ENCODE results near the gene CTSE. TPM values are rescaled to one million over a fixed set of nuclear protein-coding genes. Genes with fewer than 3 reads are reported as not detected.

The CTSE gene
- total RNA-seq, 1 experiment from 2014 or later, result 0.60 TPM

DNA sequence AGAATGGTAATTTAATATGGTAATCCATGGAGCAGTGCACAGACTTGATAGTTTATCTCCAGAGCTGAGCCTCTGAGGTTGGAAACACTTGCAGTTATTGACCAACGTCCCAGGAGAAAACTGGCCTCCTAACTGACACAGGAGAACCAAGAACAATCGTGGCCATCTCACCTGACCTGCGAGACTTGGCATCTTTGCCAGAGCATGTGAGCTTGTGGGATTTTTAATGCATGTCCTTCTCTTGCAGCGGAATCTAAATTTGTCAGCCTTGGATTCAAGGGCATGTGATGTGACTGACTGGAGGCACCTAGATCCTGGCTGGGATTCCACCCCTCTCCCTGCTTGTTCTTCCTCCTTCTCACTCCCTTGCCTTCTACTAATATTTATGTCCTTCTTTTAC, 52.6 kb downstream of the CTSE start:
- DNase-seq (ENCODE audit: low read depth), result no peak

DNA sequence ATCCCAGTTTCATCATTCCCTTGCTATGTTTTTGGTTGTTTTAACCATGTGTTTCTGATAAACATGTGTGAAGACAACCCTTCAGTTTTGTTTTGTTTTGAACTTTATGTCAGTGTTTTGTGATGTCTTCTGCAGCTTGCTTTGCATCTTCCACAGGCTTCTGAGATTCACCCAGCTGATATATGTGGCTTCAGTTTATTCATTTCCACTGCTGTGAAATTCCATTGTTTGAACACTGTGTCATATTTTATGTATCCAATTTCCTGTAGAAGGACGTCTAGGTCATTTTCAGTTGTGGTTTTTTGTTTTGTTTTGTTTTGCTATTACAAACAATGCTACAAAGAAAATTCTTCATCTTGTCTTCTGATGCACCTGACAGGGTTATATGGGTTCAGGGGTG, 53.2 kb downstream of the CTSE start:
- DNase-seq (ENCODE audit: low read depth), result no peak

DNA sequence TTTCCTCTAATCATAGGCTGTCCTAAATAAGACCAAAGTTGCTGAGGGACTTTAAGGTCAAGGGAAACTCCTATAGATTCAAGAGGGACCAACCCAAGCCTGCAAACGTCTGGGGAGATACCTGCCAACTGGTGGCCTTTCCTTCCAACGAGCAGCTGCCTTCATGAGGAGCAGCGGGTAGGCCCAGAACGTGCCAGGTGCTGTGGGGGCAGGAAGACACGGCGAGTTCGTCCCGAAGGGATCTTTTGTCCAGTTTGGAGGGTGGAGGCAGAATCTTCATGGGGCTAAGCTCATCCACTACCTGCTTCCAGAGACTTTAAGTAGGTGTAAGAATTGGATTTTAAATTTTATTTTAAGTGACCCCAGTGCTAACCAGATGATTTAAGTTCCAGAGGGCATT, 54.5 kb downstream of the CTSE start:
- no peak for DNase-seq (ENCODE audit: low read depth)

DNA sequence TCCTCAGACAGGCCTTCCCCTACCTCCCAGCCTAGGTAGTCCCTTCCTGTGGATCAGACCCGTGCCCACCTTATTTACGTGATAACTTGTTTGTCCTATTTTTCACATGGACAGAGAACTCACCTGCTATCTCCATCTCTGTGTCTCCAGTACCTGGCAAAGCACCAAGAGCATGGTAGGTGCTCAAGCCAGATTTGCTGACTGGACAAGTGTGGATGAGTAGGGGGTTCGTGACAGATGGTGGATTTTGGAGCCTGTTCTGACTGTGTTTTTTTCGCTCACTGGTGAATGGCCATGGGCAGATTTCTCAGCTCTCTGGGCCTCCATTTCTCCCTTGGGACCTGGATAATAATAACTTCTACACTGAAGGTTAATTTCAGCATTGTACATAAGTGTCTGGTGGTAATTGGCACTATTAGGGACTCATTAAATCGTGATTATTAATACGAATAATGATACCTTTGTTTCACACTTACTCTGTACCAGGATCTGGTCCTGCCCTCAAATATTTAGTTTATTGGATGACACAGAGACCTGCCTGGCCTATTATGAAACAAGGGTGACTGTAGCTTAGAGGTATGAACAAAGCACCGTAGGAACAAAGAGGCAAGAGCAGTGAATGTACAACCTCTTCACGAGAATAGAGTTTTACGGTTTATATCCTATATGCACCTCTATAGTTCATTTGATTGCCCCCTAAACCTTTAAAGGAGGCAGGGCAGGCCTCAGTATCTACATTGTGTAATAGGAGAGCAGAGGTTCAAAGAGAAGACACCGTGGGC, 56.0 kb downstream of the CTSE start:
- no peak for DNase-seq (ENCODE audit: low read depth)

DNA sequence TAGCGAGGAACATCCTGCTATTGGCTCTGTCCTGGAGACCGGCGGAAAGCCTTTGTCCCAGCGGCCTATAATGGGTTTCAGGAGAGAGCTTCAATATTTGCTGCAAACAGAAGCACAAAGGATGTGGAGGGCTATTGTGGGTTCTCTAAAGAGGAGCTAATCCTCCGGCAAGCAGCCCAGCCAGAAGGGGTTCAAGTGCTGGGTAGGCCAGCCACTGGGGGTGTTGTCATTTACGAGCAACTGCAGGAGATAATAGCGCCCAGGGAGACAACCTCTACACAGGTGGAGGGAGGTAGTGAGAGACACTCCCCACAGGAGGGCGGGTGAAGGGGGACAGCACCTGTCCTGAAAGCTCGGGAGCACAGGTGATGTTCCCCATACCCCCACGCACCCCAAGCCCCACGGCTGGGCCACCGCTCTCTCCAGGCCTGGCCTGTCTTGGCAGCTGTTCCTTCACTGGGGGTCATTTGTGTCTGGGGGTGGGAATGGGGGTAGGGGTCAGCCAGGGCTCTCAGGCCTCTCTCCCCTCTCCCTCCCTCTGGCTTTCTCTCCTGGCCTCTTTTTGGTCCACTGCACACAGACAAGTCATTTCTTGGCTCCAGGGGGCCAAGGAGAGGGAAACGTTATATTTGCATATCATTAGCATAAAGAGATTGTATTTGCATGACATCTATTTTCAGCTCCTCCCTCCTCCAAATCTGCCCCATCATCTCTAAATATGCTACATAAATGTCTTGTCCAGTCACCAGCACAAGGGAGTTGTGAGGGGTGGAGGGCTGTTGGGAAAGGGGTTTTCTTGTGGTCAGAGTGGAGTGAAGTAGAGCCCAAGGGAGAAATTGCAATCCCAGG, 58.4 kb downstream of the CTSE start:
- no peak for DNase-seq (ENCODE audit: low read depth)

DNA sequence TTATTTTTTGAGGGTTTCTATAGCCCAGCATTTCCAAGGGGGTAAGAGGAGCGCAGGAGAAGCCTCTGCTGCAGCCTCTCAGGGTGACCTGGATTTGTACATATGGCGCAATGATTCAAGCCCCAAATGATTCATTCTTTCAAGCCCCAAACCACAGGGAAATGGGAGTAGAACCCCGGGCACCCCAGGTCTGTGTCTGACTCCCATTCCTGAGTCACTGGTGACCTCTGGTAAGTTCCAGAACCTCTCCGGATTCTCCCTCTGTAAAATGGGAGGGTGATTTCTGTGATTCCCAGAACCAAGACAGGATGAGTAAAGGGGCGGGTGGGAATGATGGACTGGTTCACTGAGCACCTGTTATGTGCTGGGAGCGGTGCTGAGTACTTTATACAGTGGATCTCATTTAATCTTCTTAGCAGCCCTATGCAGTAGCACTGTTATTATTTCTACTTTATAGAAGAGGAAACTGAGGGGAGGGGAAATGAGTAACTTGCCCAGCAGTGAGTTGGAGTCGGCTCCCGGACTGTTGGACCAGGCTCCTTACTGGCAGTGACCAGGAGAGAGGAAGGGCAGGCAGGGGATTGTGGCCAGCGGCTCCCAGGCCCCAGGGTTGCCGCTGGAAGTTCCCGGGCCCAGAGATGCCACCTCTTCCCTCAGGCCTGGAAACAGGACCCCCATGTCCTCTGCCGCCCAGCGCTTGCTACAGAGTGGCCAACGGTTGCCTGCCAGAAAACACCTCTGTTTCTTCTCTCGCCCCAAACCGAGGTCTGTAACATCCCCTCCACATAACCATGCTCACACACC, 60.1 kb downstream of the CTSE start:
- DNase-seq (ENCODE audit: low read depth), result peak; percentile 92

DNA sequence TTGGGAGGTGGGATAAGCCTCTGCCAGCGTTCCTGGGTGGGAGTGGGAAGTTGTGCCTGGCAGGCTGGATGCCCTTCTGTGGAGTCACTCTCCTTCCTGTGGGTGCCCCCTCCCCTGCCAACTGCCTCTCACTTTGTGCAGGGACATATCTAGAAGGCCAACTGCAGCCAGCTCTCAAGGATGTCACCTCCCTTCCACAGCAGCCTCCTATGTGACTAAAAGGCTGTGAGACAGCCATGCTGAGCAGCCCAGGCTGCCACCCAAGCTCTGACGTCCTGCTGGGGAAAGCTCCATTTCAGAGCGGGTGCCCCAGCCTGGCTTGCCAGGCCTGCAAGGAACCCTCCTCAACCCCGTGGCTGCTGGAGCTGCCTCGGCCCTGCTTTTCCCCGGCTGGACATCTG, 60.9 kb downstream of the CTSE start:
- peak; percentile 49 for DNase-seq (ENCODE audit: low read depth)

DNA sequence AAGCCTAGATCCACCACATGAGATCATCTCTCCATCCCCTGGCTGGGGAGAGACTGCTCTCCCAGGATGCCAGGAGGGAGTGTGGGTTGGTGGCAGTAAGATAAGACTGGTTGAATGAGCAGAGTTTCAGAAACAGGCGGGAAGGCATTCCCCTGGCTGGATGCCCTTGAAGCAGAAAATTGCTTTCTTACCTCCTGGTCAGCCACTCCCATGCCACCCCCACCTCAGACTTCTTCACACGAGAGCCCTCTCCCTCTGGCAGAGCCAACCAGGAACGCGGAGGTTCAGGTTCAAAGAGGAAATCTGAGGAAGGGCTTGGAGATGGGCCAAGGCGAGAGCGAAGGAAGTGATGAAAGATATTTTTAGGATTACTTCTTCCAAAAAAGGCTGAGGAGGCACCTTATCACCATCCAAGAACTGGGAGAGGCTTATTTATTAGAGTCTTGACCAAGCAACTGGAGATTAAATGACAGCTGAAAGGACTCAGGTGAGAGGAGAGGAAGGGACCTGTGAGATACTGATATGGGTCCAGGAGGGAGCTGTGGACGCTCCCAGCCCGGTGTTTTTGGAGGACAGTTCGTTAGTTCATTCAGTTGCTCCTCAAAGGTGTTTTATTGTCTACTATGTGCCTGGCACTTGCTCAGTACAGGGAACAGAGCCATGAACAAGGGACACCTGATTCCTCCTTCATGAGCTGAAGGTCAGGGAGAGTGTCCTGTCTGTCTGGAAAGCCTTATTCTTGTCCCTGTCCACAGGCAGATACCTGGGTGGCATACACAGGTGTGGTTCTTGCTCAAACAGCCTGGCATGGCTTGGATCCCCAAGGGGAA, 61.5 kb downstream of the CTSE start:
- peak; percentile 43 for DNase-seq (ENCODE audit: low read depth)

DNA sequence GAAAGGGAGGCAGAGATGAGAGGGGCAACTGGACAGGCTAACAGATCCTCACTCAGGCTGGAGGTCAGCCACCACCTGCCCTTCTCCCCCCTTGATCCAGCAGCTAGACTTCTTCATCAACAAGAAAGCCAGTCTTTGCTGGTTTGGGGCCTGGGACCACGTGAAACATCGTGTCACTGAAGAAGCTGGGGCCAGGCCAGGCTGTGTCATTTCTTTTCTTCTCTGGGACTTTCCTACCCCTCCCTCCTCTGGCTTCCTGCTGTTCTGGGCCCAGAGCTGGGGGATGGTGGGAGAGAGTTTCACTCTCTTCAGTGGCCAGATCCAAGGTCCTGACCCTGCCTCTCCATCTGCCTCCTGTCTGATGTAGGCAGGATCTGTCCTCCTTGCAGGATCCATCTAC, 62.3 kb downstream of the CTSE start:
- DNase-seq (ENCODE audit: low read depth), result peak; percentile 31

DNA sequence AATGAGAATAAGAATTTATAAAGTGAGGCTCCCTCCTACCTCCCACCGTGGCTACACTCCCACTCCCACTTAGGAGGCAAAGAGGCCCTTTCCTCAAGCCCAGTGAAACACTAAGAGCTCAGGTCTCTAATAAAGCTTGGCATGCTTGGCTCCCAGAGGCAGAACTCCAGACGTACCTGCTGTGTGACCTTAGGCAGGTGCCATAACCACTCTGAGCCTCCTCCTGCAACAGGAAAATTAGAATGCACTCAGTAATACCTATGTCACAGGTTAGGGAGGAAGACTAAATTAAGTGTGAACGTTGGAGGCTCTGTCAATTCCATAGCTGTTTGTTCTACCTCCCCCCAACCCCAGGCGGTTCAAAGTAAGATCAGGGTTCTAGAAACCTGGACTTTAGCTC, 63.9 kb downstream of the CTSE start:
- DNase-seq (ENCODE audit: low read depth), result no peak

Other genes starting within 250 kb of the CTSE start
- gene RAB29, start 248.4 kb downstream of the CTSE start, total RNA-seq (2014; rRNA removed; shearing (Covaris generic)), result 14.6 and 15.1 TPM in 2 replicates
- gene SLC41A1, start 210.7 kb downstream of the CTSE start, total RNA-seq (2014; rRNA removed; shearing (Covaris generic)), result 7.8 and 10.2 TPM in 2 replicates
- gene PM20D1, start 173.8 kb downstream of the CTSE start, total RNA-seq (2014; rRNA removed; shearing (Covaris generic)), result not detected in 2 replicates
- under 0.01 TPM in 1 of 2 replicates, not detected in the other for gene SLC26A9, start 80.4 kb downstream of the CTSE start, total RNA-seq (2014; rRNA removed; shearing (Covaris generic))
- 0.96 and 0.98 TPM in 2 replicates for gene RAB7B, start 20.5 kb downstream of the CTSE start, total RNA-seq (2014; rRNA removed; shearing (Covaris generic))
- gene RHEX, start 29.3 kb upstream of the CTSE start, total RNA-seq (2014; rRNA removed; shearing (Covaris generic)), result not detected in 2 replicates
- gene AVPR1B, start 93.5 kb upstream of the CTSE start, total RNA-seq (2014; rRNA removed; shearing (Covaris generic)), result not detected in 2 replicates
- 7.5 and 12.1 TPM in 2 replicates for gene FAM72A, start 178.9 kb upstream of the CTSE start, total RNA-seq (2014; rRNA removed; shearing (Covaris generic))
- gene SRGAP2, start 179.6 kb upstream of the CTSE start, total RNA-seq (2014; rRNA removed; shearing (Covaris generic)), result 38.9 and 43.0 TPM in 2 replicates

Measured in RPMI7951 (cell line).